CD1c-positive myeloid dendritic cell (primary cell): ENCODE data around the gene CASP14.
"Not testable (repeated sequence)": the region's sequence is repeated elsewhere in the genome, so short reads cannot be mapped to it uniquely, and the experiment has no call there.

ENCODE experiments used
- DNase-seq: peaks from one replicate; pipeline ENCODE4 v3.0.0-alpha.2; 2016; ENCODE audit errors: extremely low spot score

Gene CASP14

GRCh38 chr19:15072930-15073647, 23.8 kb downstream of the CASP14 start:
- DNase-seq: no peak

DNA sequence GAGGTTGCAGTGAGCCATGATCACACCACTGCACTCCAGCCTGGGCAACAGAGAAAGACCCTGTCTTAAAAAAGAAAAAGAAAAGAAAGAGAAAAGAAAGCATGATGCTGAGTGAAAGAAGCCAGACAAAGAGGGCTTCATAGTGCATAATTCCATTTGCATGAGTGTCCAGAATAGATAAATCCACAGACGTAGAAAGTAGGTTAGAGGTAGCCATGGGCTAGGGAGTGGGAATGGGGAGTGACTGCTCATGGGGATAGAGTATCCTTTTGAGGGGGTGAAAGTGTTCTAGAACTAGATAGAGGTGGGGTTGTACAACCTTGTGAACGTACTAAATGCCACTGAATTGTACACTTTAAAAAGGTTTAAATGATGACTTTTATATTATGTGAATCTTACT, 25.1 kb downstream of the CASP14 start:
- DNase-seq: no peak

- DNase-seq: no peak
Observed at GRCh38 chr19:15075806-15076205, 26.5 kb downstream of the CASP14 start.

GRCh38 chr19:15080002-15080401, 30.7 kb downstream of the CASP14 start:
- DNase-seq: not testable (repeated sequence)

DNA sequence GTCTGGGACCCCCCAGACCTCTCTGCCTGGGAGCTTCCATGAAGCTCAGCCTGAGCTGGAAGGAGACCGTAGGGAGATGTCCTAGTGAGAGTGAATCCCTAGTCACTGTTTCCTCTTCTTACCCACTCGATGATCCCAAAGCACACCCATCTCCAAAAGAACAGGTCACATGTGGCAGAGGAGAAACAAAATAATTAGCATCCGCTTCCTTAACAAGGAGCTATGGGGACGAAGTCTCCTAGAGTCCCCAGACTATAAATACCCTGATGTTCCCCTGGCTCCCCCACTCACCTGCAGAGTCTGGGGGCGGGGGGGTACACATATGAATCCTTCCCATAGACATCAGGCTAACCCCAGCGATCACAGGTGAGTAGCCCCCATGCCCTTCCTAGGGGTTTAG, 32.6 kb downstream of the CASP14 start, which contains the start of gene OR1I1:
OR1I1 (plus strand) TSS at position 301 of the 400 bp plus-strand sequence. CDS start 4,855 bp downstream, outside the sequence.
- DNase-seq: no peak

GRCh38 chr19:15087182-15087581, 37.9 kb downstream of the CASP14 start:
- no peak for DNase-seq

DNA sequence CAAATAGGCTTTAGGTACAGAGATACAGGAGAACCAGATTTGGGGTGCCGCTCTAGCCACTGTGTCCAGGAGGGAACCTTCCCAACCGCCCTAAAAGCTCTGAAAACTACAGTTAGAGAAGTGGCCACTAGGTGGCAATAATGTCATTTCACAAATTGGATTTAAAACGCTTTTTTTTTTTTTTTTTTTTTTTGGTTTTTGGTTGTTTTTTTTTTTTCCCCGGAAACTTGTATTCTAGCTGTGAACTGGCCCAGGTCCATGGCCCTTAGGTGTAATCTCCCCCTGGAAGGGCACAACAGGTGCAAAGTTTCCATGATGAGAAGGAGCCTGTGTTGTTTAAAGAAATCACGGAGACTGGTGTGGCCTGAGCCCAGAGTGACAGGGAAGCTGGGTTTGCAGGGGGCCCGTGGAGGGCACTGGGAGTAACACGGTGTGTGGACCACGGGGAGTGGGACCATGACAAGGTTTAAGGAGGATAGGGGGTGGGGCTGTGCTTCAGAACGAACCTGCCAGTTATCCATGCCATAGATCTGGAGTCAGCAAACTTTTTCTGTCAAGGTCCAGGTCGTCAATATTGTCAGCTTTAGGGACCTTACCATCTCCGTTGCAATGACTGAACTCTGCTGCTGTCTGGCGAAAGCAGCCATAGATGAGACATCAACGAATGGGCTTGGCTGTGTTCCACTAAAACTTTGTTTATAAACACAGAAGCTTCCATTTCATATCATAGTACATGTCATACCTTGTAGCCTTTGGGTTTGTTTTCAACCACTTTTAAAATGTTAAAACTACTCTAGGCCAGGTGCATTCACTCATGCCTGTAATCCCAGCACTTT, 42.9 kb downstream of the CASP14 start:
- peak; percentile 85 for DNase-seq

DNA sequence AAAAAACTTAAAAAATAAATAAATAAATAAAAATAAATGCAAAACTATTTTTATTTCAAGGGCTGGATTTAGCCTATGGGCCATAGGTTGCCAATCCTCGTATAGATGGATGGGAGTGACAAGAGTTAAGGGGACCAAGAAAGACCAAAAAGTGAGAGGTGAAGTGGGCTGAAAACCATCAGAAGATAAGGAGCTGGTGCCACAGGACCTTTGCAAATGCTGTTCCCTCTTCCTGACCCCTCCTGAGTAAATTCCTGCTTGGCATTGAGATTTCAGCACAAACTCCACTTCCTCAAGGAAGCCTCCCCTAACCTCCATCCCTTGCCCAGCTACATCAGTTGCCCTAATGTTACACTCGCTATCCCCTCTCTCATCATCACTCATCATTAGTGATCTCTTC, 43.7 kb downstream of the CASP14 start:
- no peak for DNase-seq

GRCh38 chr19:15096223-15096622, 46.9 kb downstream of the CASP14 start:
- no peak for DNase-seq

DNA sequence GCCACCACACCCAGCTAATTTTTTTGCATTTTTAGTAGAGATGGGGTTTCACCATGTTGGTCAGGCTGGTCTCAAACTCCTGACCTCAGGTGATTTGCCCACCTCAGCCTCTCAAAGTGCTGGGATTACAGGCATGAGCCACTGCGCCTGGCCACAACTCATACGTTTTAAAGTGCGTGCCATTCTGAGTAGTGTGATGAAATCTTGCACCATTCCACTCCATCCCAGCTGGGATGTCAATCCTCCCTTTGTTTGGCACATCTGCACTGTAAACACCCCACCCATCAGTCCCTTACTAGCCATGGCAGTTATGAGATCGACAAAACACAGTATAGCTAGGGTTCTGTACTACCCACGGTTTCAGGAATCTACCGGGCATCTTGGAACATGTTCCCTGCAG, 48.7 kb downstream of the CASP14 start:
- DNase-seq: not testable (repeated sequence)

GRCh38 chr19:15098460-15098859, 49.2 kb downstream of the CASP14 start:
- no peak for DNase-seq

DNA sequence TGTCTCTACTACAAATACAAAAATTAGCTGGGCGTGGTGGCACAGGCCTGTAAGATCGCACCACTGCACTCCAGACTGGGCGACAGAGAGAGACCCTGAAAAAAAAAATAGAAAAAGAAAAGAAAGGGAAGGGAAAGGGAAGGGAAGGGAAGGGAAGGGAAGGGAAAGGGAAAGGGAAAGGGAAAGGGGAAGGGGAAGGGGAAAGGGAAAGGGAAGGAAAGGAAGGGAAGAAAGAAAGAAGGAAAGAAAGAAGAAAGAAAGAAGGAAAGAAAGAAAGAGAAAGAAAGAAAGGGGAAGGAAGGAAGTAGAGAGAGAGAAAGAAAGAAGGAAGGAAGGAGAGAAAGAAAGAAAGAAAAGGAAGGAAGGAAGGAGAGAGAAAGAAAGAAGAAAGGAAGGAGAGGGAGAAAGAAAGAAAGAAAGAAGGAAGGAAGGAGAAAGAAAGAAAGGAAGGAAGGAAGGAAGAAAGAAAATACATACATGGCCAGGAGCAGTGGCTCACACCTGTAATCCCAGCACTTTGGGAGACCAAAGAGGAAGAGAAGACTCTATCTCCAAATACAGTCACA, 49.8 kb downstream of the CASP14 start:
- DNase-seq: no peak

DNA sequence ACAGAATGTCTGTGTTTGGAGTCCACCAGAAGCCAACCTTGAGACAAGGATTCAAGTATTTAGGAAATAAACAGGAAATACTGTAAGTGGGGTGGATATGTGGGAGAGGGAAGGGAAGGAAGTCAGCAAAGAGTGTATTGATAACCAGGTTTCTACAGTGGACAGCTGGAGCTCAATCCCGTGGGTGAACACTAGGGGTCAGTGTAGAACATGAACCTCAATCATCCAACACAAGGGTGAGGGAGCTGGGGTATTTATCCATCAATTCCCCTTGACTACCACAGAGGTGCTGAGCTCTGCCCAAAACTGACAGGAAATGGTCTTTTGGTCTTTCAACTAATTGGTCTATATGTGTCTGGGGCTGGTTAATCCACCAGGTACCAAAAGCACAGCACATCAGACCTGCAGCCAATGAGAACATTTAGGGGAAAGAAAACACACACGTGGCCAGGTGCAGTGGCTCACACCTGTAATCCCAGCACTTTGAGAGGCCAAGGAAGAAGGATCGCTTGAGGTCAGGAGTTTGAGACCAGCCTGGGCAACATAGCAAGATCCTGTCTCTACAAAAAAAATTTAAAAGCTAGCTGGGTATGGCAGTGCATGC, 52.3 kb downstream of the CASP14 start:
- peak; percentile 58 for DNase-seq

DNA sequence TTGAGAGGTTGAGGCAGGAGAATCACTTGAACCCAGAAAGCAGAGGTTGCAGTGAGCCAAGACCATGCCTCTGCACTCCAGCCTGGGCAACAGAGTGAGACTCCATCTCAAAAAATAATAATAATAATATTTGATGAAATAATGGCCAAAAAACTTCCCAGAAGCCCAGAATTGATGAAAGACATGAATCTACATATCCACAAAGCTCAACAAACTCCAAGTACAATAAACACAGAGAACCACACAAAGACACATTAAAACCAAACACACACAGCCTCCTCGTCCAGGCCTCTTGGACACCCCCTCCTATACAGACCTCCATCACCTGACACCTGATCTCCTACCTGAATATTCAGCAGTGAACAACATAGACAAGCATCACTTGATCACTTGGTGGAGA, 54.7 kb downstream of the CASP14 start:
- no peak for DNase-seq

- no peak for DNase-seq
Observed at GRCh38 chr19:15104411-15104810, 55.1 kb downstream of the CASP14 start.

- DNase-seq: no peak
Observed at GRCh38 chr19:15105044-15105443, 55.8 kb downstream of the CASP14 start.

DNA sequence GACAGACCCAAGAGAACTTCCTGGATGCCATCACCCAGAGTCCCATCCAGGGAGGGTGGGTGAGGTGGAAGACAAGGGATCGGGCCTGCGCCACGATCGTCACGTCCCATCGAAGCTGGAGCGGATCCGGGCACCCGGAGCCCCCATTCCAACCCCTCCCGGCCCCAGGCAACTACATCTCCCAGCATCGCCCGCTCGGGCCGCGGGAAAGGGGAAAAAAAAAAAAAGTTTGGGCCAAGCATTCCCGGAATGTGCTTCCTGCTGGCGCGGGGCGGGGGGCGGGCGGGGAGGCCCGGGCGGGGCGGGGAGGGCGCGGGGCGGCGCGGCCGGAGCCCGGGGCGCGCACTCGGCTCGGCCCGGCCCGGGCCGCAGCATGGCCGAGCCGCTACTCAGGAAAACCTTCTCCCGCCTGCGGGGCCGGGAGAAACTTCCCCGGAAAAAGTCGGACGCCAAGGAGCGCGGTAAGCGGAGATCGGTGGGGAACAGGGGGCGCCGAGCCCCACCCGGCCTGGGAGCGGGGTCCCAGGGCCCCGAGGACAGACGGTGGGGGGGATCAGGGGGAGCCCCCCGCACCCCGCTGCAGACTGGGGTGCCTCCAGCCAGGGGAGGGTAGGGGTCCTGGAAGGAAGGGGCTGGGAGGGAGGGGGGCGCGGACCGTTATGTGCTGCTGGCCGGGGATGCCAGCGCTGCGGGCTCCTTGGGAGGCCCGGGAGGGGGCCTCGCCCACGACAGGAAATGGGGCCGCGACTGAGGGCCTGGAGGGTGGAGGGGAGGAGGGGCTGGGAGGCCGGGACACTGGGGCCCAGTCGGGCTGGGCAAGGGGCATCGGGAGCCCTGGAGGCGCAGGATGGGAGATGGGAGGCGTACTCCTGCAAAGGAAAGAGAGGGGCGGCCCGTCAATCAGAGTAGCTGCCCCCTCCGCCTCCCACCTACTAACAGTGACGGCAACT, 58.1 kb downstream of the CASP14 start, which contains the start of gene SYDE1:
SYDE1 (plus strand) TSS at position 341 of the 950 bp plus-strand sequence; CDS start at position 374, 33 bp downstream.
- no peak for DNase-seq
